Thyroid gland (tissue), 4 donors: ENCODE measurements around the gene GPR83.

Source experiments
- POLR2A ChIP-seq, 2 donors: fragments of 450-650 bp; IDR thresholded peaks; one replicate each; pipeline ENCODE4 v1.6.1; 2017; ENCODE audit warnings: antibody characterized with exemption in 2 of 2, mild to moderate bottlenecking in 2 of 2, moderate library complexity in 1 of 2
- TF ChIP-seq, protein P1 (sequence below), 6 experiments: fragments of 200-600 bp in 3 of 6; fragments of 450-650 bp in 3 of 6; sonication (generic) in 3 of 6; IDR thresholded peaks; one replicate each; pipeline ENCODE4 v1.5.1; 2016 to 2019; ENCODE audit warnings: antibody characterized with exemption in 6 of 6, mild to moderate bottlenecking in 2 of 6, inconsistent platforms in 1 of 6, moderate library complexity in 1 of 6

DNA sequence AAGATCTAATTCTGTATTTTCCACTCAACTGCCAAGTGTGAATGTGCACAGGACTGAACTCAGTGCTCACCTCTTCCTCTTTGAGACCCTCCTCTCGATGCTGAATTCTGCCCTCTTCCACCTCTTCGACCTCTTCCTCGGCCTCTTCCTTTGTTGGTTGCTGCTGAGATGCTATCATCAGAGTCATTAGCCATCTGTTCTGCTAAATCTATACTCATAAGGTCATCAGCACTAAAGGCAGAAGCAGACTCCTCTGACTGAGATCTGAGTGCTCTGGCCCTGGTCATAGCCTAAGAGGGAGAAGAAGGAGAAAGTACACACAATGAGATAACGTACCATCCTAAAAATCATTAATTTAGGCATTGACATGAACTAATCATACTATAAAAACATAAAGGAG, 45.9 kb upstream of the GPR83 start:
- TF ChIP-seq, protein P1, sequence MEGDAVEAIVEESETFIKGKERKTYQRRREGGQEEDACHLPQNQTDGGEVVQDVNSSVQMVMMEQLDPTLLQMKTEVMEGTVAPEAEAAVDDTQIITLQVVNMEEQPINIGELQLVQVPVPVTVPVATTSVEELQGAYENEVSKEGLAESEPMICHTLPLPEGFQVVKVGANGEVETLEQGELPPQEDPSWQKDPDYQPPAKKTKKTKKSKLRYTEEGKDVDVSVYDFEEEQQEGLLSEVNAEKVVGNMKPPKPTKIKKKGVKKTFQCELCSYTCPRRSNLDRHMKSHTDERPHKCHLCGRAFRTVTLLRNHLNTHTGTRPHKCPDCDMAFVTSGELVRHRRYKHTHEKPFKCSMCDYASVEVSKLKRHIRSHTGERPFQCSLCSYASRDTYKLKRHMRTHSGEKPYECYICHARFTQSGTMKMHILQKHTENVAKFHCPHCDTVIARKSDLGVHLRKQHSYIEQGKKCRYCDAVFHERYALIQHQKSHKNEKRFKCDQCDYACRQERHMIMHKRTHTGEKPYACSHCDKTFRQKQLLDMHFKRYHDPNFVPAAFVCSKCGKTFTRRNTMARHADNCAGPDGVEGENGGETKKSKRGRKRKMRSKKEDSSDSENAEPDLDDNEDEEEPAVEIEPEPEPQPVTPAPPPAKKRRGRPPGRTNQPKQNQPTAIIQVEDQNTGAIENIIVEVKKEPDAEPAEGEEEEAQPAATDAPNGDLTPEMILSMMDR (IDR thresholded peaks at IDR 0.05), result no peak
- no peak for TF ChIP-seq POLR2A (IDR thresholded peaks at IDR 0.05)
